ENCODE measurements around the gene SEPTIN3.

Gene SEPTIN3

DNA sequence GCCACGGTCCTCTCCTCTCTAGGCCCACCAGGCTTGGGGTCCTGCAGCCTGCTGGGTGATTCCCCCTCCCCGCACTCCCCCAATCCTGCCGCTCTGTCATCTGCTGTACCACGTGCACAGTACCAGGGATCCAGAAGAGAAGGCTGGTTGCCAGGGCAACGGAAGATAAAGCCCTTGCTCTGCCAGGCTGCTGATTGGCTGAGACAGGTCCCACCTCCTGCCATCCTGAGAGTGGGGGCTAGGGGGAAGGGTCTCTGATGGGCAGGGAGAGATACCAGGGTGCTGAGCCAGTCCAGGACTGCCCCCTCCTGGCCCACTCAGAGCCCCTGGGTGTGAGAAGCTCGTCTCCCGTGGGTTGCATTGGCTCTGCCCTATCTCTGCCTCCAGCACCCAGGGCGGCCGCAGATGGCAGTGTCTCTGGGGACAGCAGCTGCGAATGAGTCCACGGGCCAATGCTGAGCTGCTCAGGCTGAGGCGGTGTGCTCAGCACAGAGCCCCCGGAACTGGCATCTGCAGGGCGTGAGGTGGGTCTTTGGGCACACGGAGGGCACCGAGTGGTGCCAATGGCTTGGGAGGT lies 17.3 kb upstream of the SEPTIN3 start, which contains the start of gene SMIM45:
SMIM45 (plus strand) TSS at position 253 of the 577 bp plus-strand sequence.
- H3K4me2 ChIP-seq = peak within 1 kb of the TSS; percentile 99
- TF ChIP-seq Cebpa-rat (IDR thresholded peaks at IDR 0.05) = no peak
- no peaks in the 10 kb centered on the region for H4K20me1 ChIP-seq

DNA sequence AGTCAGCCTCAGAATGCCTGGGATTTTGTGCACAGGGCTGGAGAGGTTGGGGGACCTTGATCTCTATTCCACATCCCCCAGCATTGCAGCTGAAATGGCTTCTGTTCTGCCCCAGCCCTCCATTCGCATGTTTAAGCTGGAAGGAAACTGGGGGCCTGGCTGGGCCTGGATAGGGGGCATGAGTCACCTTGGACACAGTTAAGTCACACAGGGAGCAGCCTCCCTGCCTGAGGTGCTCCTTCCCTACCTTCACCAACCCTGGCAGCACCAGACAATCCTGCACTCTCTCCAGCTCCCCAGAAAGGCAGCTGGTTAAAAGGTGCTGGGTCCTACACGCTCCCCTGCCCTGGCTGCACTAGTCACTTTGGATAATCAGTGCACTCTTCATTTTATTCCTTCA lies 16.5 kb upstream of the SEPTIN3 start:
- no peak overlapping the region for H3K4me3 ChIP-seq
- no peaks in the 10 kb centered on the region for H3K9me3 ChIP-seq
- H4K20me1 ChIP-seq = no peaks in the 10 kb centered on the region
- H3K27ac ChIP-seq = peak overlapping the region; percentile 28; the same call in 1 of the 2 replicates
- H3K36me3 ChIP-seq = no peaks in the 10 kb centered on the region
- peak overlapping the region; percentile 99 for H3K4me2 ChIP-seq
- TF ChIP-seq Cebpa-rat (IDR thresholded peaks at IDR 0.05) = no peak
- H3K9ac ChIP-seq = no peak overlapping the region
- H3K4me1 ChIP-seq = peaks cover 60% of the 10 kb centered on the region
- H3K27me3 ChIP-seq = no peaks in the 10 kb centered on the region; the same call in 1 of the 2 replicates

More for the DNA sequence above, 17.3 kb upstream of the SEPTIN3 start, which contains the start of gene SMIM45:
- peak within 1 kb of the TSS; percentile 28; the same call in 1 of the 2 replicates for H3K27ac ChIP-seq
- H3K9ac ChIP-seq = no peak within 1 kb of the TSS
- no peaks in the 10 kb centered on the region for H3K9me3 ChIP-seq
- H3K4me1 ChIP-seq = peaks cover 67% of the 10 kb centered on the region
- H3K4me3 ChIP-seq = no peak within 1 kb of the TSS
- no peaks in the 10 kb centered on the region for H3K36me3 ChIP-seq
- no peaks in the 10 kb centered on the region; the same call in 1 of the 2 replicates for H3K27me3 ChIP-seq

DNA sequence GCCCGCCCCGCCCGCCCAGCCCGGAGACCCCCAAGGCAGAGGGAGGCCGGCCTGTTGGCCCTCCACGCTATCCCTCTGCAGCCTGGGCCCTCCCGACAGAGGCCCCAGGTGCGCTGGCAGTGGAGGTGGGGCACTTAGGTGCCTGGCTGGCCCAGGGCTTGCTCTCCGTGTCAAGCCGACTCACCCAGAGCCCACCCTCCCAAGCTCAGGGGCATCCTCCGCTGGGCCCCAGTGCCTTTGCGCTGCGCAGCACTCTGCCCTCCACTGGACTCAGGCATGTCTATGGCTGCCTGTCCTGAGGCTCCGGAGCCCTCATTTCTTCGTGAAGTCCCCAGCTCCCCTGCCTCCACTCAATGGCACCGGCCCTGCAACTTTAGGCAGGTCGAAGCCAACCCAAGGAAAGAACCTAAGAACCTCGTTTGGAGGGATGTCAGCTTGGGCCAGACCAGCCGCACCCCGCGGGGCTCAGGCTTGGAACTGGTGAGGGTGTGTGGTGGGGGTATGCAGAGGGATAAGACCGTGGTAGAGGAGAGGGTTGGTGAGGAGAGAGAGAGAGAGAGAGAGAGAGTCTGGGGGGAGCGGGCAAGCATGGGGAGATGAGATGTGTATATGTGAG lies 11.2 kb upstream of the SEPTIN3 start:
- Histone ChIP-seq H3K4me2 (no peak overlapping the region), H3K4me1 (peaks cover 23% of the 10 kb centered on the region), H3K36me3 (no peaks in the 10 kb centered on the region), H3K27ac (no peak overlapping the region), H3K4me3 (no peak overlapping the region), H3K9ac (no peak overlapping the region), H4K20me1 (no peaks in the 10 kb centered on the region), H3K9me3 (no peaks in the 10 kb centered on the region), H3K27me3 (no peaks in the 10 kb centered on the region)
- TF ChIP-seq Cebpa-rat (IDR thresholded peaks at IDR 0.05) = no peak

DNA sequence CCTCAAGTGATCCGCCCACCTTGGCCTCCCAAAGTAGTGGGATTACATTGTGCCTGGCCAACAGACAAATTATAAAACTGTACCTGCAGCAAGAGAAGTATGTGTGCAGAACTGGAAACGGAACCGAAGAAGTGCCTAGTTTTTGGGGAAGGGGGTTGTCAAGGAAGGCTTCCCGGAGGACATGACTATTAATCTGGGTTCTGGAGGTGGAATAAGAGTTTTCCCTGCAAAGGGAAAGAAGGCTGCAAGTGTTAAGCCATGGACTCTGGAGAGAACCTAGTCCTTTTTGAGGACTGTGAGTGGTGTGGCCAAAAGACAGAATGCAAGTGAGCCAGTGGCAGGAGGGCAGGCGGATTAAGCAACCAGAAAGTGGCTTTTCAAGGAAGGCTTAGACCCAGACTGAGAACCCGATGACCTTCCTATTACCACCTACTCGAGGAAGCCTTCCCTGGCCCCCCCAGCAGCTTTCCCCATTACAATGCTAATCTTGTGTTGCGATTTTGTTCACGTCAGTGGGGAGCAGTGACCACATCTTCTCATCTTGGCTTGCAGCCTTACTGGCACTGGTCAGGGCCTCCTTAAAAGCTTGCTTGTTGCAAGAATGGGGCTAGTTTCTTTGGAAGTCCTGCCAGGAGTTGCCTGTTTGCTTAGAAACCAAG lies 5.7 kb upstream of the SEPTIN3 start:
- H4K20me1 ChIP-seq = no peaks in the 10 kb centered on the region
- H3K4me1 ChIP-seq = peaks cover 27% of the 10 kb centered on the region
- no peaks in the 10 kb centered on the region for H3K36me3 ChIP-seq
- H3K27ac ChIP-seq = no peak overlapping the region
- H3K9ac ChIP-seq = no peak overlapping the region
- H3K27me3 ChIP-seq = no peaks in the 10 kb centered on the region
- H3K4me3 ChIP-seq = no peak overlapping the region
- no peaks in the 10 kb centered on the region for H3K9me3 ChIP-seq
- no peak overlapping the region for H3K4me2 ChIP-seq
- no peak for TF ChIP-seq Cebpa-rat (IDR thresholded peaks at IDR 0.05)

DNA sequence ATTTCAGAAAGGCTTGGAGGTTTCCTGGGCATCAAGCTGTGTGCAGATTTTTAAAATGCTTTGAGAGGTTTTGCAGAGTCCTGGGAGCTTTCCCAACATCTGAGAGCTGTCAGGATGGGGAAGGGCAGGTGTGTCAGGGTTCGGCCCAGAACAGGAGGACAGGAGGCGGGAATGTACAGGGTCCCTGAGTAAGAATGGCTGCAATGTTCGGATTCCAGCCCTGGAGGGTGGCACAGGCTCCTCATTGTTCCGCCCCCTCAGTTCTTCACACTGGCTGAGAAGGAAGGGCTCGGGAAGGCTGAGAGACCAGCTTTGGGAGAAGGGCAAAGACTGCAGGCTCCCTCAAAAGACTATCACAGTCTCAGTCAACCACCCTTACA lies 5.1 kb upstream of the SEPTIN3 start:
- Histone ChIP-seq H3K27ac (no peak overlapping the region), H3K36me3 (no peaks in the 10 kb centered on the region), H3K4me1 (peaks cover 32% of the 10 kb centered on the region), H3K9me3 (no peaks in the 10 kb centered on the region), H4K20me1 (no peaks in the 10 kb centered on the region), H3K4me3 (no peak overlapping the region), H3K9ac (no peak overlapping the region), H3K27me3 (no peaks in the 10 kb centered on the region), H3K4me2 (no peak overlapping the region)
- TF ChIP-seq Cebpa-rat (IDR thresholded peaks at IDR 0.05) = no peak

DNA sequence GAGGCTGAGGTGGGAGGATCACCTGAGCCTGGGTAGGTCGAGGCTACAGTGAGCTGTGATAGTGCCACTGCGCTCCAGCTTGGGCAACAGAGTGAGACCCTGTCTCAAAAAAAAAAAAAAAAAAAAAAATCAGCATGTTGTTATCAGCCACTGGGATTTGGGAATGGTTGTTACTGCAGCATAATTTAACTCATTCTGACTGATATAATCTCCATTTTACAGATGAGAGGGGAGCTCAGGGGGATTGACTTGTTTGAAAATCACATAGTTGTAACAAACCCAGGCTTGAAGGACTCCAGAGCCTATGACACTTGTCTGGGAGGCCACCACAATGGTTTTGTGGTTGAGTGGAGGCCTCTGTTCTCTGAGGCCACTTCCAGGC lies 3.0 kb upstream of the SEPTIN3 start:
- no peak overlapping the region for H3K27ac ChIP-seq

DNA sequence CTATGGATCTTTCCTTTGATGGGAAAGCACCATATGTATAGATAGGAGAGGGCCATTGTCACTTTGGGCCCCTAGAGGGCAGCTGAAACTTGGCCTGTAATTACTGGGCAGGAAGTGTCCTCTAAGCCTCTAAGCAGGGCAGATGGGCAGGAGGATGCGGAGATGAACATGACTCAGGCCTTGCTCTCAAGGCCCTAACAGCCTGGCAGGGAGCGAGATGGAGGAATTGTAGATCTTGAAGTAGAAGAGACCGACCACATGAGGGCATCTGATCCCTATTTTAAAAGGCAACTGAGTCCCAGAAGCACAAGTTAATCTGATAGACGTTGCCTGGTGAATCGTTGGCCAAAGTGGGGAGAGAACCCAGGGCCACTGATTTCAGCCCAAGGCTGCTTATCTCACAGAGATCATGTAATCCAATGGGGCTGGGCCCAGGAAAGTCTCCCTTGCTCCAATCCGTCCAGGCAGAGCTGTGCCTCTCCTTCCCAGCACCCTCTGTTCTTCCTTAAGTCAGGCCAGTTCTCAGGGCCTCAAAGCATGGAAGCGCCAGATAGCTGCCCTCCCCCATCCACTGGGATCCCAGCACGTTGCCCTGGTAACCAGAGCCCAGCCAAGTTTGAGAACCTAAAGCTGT lies 2.5 kb upstream of the SEPTIN3 start:
- peaks cover 26% of the 10 kb centered on the region for H3K4me1 ChIP-seq
- no peak for TF ChIP-seq Cebpa-rat (IDR thresholded peaks at IDR 0.05)
- no peaks in the 10 kb centered on the region for H3K9me3 ChIP-seq
- H3K9ac ChIP-seq = no peak overlapping the region
- peak overlapping the region; percentile 24; the same call in 1 of the 2 replicates for H3K27ac ChIP-seq
- H3K4me2 ChIP-seq = no peak overlapping the region
- no peak overlapping the region for H3K4me3 ChIP-seq
- H4K20me1 ChIP-seq = no peaks in the 10 kb centered on the region
- H3K36me3 ChIP-seq = no peaks in the 10 kb centered on the region
- no peaks in the 10 kb centered on the region for H3K27me3 ChIP-seq

More for the DNA sequence above, 3.0 kb upstream of the SEPTIN3 start:
- H3K9me3 ChIP-seq = no peaks in the 10 kb centered on the region
- H3K4me3 ChIP-seq = no peak overlapping the region
- H4K20me1 ChIP-seq = no peaks in the 10 kb centered on the region
- H3K4me2 ChIP-seq = no peak overlapping the region
- no peaks in the 10 kb centered on the region for H3K27me3 ChIP-seq
- no peak overlapping the region for H3K9ac ChIP-seq
- H3K36me3 ChIP-seq = no peaks in the 10 kb centered on the region
- no peak for TF ChIP-seq Cebpa-rat (IDR thresholded peaks at IDR 0.05)
- H3K4me1 ChIP-seq = peaks cover 26% of the 10 kb centered on the region

DNA sequence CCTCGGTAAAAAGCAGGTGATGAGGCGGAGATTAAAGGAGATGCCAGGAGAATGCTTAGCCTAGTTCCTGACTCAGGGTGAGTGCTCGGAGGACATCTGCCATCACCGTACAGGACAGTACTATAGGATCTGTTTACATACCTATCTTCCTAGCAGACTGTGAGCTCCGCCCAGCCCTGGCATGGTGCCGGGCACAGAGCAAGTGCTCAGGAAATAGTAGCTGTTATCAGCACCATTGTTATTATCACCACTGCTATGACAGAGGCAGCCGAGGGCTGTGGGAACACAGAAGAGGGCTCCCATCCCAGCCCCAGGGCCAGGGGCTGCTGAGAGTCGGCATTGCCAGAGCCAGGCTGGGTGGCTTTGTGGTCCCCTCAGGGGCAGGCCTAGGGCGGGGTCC lies 642 bp upstream of the SEPTIN3 start:
- H3K4me1 ChIP-seq = peaks cover 33% of the 10 kb centered on the region
- TF ChIP-seq Cebpa-rat (IDR thresholded peaks at IDR 0.05) = no peak
- H3K4me3 ChIP-seq = no peak overlapping the region
- no peaks in the 10 kb centered on the region for H3K9me3 ChIP-seq
- no peaks in the 10 kb centered on the region for H3K27me3 ChIP-seq
- H3K36me3 ChIP-seq = no peaks in the 10 kb centered on the region
- H3K9ac ChIP-seq = no peak overlapping the region
- H3K27ac ChIP-seq = no peak overlapping the region
- no peak overlapping the region for H3K4me2 ChIP-seq
- H4K20me1 ChIP-seq = no peaks in the 10 kb centered on the region

DNA sequence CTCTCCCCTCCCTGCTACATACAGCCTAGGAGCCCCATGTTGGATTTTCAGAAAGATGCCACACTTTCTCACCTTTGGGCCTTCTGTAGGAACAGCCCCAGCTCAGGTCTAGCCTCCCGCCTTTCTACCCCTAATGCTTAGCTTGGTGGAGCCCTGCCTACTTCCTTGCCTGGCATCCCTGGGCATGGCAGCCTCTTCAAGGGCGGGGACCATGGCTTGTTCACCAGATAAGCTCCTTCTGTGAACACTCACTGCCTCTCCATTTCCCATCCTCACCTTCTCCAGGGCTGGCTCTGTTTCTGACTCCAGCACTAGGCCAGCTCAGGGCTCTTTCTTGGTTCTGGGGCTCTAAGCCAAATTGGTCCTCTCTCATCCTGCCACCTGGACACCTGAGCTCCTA lies 1.4 kb downstream of the SEPTIN3 start:
- Histone ChIP-seq H3K27ac (no peak overlapping the region), H3K4me3 (no peak overlapping the region), H4K20me1 (no peaks in the 10 kb centered on the region), H3K9ac (no peak overlapping the region), H3K4me2 (no peak overlapping the region), H3K9me3 (no peaks in the 10 kb centered on the region), H3K36me3 (no peaks in the 10 kb centered on the region), H3K27me3 (peaks cover 8% of the 10 kb centered on the region), H3K4me1 (peaks cover 41% of the 10 kb centered on the region)
- TF ChIP-seq Cebpa-rat (IDR thresholded peaks at IDR 0.05) = no peak

DNA sequence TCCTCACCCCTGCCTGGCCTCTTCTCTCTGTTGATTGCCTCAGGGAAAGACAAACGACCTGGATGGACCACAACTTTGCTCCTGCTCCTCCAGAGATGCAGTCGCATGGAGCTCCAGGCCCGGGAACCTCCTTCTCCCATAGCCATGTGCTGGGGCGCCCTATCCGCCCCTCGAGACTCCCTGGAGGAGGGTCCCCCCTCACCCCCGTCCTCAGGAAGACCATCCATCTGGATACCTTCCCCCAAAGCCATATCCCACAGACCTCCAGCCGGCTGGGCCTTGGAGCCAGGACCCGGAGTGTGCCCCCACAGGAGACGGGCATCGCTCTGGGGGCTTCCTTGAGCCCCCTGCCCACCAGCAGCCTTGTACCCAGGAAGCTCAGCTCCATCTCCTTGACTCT lies 2.2 kb downstream of the SEPTIN3 start:
- TF ChIP-seq Cebpa-rat (IDR thresholded peaks at IDR 0.05) = no peak
- Histone ChIP-seq H3K27me3 (peaks cover 17% of the 10 kb centered on the region), H3K9me3 (no peaks in the 10 kb centered on the region), H3K27ac (no peak overlapping the region), H3K4me1 (peaks cover 45% of the 10 kb centered on the region), H3K36me3 (no peaks in the 10 kb centered on the region), H4K20me1 (no peaks in the 10 kb centered on the region), H3K4me2 (no peak overlapping the region), H3K9ac (no peak overlapping the region), H3K4me3 (no peak overlapping the region)
